KMS-11 (cell line): ENCODE data around the gene TLR1.

Experiments
- H2AFZ ChIP-seq: fragments of 200-600 bp; sonication (generic); 2 replicates; pipeline ENCODE4 v1.6.1; 2016; ENCODE audit warnings: antibody characterized with exemption, mixed run types, low read depth
- H3K27ac ChIP-seq: fragments of 200-600 bp; sonication (generic); 2 replicates; pipeline ENCODE4 v1.6.1; 2016; ENCODE audit warnings: mild to moderate bottlenecking, mixed run types
- H3K27me3 ChIP-seq: fragments of 200-600 bp; sonication (generic); 2 replicates; pipeline ENCODE4 v1.6.1; 2017; ENCODE audit warnings: mild to moderate bottlenecking, low read depth, mixed run types, moderate library complexity; ENCODE audit not compliant: insufficient read depth
- H3K36me3 ChIP-seq: fragments of 200-600 bp; sonication (generic); 2 replicates; pipeline ENCODE4 v1.6.1; 2017; ENCODE audit warnings: mild to moderate bottlenecking, mixed run types; ENCODE audit not compliant: insufficient read depth
- H3K4me1 ChIP-seq: fragments of 200-600 bp; sonication (generic); 2 replicates; pipeline ENCODE4 v1.6.1; 2016; ENCODE audit warnings: mild to moderate bottlenecking, low read depth, mixed run types; ENCODE audit not compliant: poor library complexity, severe bottlenecking
- H3K4me2 ChIP-seq: fragments of 200-600 bp; sonication (generic); 2 replicates; pipeline ENCODE4 v1.7.0; 2016; ENCODE audit warnings: mild to moderate bottlenecking, mixed run types
- H3K4me3 ChIP-seq: fragments of 200-600 bp; sonication (generic); IDR thresholded peaks from 2 replicates; pipeline ENCODE4 v1.6.1; 2017; ENCODE audit warnings: low read depth, low read length, mixed read lengths; ENCODE audit not compliant: insufficient read depth
- H3K79me2 ChIP-seq: fragments of 200-600 bp; sonication (generic); 2 replicates; pipeline ENCODE4 v1.6.1; 2016; ENCODE audit warnings: low read depth, mixed run types; ENCODE audit not compliant: insufficient read depth
- H3K9ac ChIP-seq: fragments of 200-600 bp; sonication (generic); 2 replicates; pipeline ENCODE4 v1.6.1; 2016; ENCODE audit warnings: mild to moderate bottlenecking, mixed run types
- H4K20me1 ChIP-seq: fragments of 200-600 bp; sonication (generic); 2 replicates; pipeline ENCODE4 v1.6.1; 2016; ENCODE audit warnings: mild to moderate bottlenecking, mixed run types; ENCODE audit not compliant: insufficient read depth
- TF ChIP-seq, protein P1 (sequence below): fragments of 200-600 bp; sonication (generic); conservative IDR thresholded peaks from 2 replicates; pipeline ENCODE4 v1.6.1; 2017; ENCODE audit warnings: low read depth, mild to moderate bottlenecking, antibody characterized with exemption, low read length, moderate library complexity, mixed read lengths

Gene TLR1

DNA sequence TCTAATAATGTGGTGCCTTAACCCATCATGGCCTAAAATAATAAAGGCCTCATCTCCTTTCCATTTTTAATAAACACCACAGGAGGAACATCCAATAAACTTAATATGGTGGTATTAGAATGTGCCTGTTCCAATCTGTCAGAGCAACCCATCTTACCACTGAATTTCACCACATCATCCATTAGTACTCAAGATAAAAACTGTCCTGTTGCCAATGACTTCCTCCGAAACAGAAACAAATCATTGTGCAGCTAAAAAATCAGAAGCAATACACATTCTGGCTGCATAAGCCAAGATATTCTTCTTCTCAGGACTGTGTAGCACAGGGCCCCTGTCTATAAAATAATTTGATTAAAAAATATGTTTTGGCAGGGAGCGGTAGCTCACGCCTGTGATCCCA, 40.3 kb downstream of the TLR1 start:
- TF ChIP-seq, protein P1, sequence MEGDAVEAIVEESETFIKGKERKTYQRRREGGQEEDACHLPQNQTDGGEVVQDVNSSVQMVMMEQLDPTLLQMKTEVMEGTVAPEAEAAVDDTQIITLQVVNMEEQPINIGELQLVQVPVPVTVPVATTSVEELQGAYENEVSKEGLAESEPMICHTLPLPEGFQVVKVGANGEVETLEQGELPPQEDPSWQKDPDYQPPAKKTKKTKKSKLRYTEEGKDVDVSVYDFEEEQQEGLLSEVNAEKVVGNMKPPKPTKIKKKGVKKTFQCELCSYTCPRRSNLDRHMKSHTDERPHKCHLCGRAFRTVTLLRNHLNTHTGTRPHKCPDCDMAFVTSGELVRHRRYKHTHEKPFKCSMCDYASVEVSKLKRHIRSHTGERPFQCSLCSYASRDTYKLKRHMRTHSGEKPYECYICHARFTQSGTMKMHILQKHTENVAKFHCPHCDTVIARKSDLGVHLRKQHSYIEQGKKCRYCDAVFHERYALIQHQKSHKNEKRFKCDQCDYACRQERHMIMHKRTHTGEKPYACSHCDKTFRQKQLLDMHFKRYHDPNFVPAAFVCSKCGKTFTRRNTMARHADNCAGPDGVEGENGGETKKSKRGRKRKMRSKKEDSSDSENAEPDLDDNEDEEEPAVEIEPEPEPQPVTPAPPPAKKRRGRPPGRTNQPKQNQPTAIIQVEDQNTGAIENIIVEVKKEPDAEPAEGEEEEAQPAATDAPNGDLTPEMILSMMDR = no peak
- H3K27me3 ChIP-seq = no peaks in the 10 kb centered on the region
- H3K4me1 ChIP-seq = no peaks in the 10 kb centered on the region
- no peaks in the 10 kb centered on the region for H4K20me1 ChIP-seq
- H3K79me2 ChIP-seq = no peaks in the 10 kb centered on the region
- no peaks in the 10 kb centered on the region for H3K36me3 ChIP-seq
- H3K27ac ChIP-seq = no peak overlapping the region
- H2AFZ ChIP-seq = no peak overlapping the region
- no peak overlapping the region for H3K4me3 ChIP-seq
- no peak overlapping the region for H3K4me2 ChIP-seq
- no peak overlapping the region for H3K9ac ChIP-seq

GRCh38 chr4:38762560-38762959, 42.0 kb downstream of the TLR1 start:
- Histone ChIP-seq H3K27me3 (no peaks in the 10 kb centered on the region), H3K4me3 (no peak overlapping the region), H4K20me1 (no peaks in the 10 kb centered on the region), H3K36me3 (no peaks in the 10 kb centered on the region), H3K4me2 (no peak overlapping the region), H3K27ac (no peak overlapping the region), H2AFZ (no peak overlapping the region), H3K9ac (no peak overlapping the region), H3K79me2 (no peaks in the 10 kb centered on the region), H3K4me1 (no peaks in the 10 kb centered on the region)
- TF ChIP-seq, protein P1 = no peak

GRCh38 chr4:38759790-38760122, 44.8 kb downstream of the TLR1 start:
- Histone ChIP-seq H3K9ac (no peak overlapping the region), H3K4me1 (no peaks in the 10 kb centered on the region), H2AFZ (no peak overlapping the region), H4K20me1 (no peaks in the 10 kb centered on the region), H3K36me3 (no peaks in the 10 kb centered on the region), H3K4me2 (no peak overlapping the region), H3K27ac (no peak overlapping the region), H3K79me2 (no peaks in the 10 kb centered on the region), H3K4me3 (no peak overlapping the region), H3K27me3 (no peaks in the 10 kb centered on the region)
- TF ChIP-seq, protein P1 = no peak; the same call in 1 of the 2 replicates

GRCh38 chr4:38759113-38759789, 45.3 kb downstream of the TLR1 start:
- Histone ChIP-seq H3K4me1 (no peaks in the 10 kb centered on the region), H3K79me2 (no peaks in the 10 kb centered on the region), H3K36me3 (no peaks in the 10 kb centered on the region), H2AFZ (no peak overlapping the region; the same call in 1 of the 2 replicates), H3K27ac (no peak overlapping the region), H3K9ac (no peak overlapping the region), H3K4me3 (no peak overlapping the region), H3K27me3 (no peaks in the 10 kb centered on the region), H4K20me1 (no peaks in the 10 kb centered on the region), H3K4me2 (no peak overlapping the region)
- TF ChIP-seq, protein P1 = peak; percentile 65; the same call in 1 of the 2 replicates
